ENCODE measurements around the gene CARD11.

DNA sequence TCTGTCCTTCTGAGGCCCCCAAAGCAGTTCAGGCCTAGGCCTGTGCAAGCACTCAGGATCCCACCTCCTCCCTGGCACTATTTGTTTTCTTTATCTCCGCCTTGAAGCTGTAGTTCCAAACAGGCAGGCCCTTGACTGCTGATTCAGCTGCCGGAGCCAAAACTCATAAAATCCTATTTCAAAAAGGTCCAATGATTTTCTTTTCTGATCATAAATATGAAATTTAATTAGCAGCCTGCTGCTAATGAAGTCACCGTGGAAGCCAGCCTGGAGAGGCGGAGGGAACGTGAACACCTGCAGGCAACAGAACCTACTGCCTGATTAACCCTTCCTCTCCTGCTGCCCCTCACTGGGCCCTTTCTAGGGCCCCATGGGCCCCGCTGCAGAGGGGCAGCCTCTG lies 60.1 kb downstream of the CARD11 start:
- TF ChIP-seq POLR2A (IDR thresholded peaks at IDR 0.05; ENCODE audit: low read length) = no peak
- TF ChIP-seq GATA1 (IDR thresholded peaks at IDR 0.05; ENCODE audit: low read depth, low read length) = no peak
